ENCODE measurements around the gene GMCL1.

DNA sequence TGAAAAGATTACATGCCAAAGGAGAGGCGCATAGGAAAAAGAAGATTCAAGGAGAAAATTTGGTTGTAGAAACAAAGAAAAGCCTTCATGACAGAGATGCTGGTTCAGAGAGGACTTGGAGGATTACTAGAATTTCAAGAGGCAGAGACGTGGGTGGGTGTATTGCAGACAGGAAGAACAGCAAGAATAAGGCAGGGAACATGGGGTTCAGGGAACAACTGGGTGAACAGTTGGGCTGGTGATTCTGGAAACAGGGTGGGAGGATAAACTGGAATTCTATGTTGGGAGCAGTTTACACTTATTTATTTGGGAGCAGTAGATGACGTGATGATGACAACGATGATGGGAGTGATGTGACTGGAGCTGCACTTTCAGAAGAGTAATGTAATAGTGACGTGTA, 18.4 kb upstream of the GMCL1 start:
- TF ChIP-seq, protein P1, sequence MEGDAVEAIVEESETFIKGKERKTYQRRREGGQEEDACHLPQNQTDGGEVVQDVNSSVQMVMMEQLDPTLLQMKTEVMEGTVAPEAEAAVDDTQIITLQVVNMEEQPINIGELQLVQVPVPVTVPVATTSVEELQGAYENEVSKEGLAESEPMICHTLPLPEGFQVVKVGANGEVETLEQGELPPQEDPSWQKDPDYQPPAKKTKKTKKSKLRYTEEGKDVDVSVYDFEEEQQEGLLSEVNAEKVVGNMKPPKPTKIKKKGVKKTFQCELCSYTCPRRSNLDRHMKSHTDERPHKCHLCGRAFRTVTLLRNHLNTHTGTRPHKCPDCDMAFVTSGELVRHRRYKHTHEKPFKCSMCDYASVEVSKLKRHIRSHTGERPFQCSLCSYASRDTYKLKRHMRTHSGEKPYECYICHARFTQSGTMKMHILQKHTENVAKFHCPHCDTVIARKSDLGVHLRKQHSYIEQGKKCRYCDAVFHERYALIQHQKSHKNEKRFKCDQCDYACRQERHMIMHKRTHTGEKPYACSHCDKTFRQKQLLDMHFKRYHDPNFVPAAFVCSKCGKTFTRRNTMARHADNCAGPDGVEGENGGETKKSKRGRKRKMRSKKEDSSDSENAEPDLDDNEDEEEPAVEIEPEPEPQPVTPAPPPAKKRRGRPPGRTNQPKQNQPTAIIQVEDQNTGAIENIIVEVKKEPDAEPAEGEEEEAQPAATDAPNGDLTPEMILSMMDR (IDR thresholded peaks at IDR 0.05), result no peak
- TF ChIP-seq POLR2A (IDR thresholded peaks at IDR 0.05), result no peak

Data from gastroesophageal sphincter (tissue), 3 donors.